ENCODE measurements around the gene ARNT2.

Gene ARNT2

GRCh38 chr15:80560601-80561400 is 156.6 kb downstream of the ARNT2 start:
- H3K4me2 ChIP-seq (ENCODE audit: low read depth, low read length): no peak overlapping the region
- no peaks in the 10 kb centered on the region for H4K20me1 ChIP-seq (ENCODE audit: insufficient read depth, low read length)
- H3K27ac ChIP-seq (ENCODE audit: low read length): no peak overlapping the region
- no peaks in the 10 kb centered on the region for H3K36me3 ChIP-seq (replicated peaks; ENCODE audit: insufficient read depth, low read length)
- no peak overlapping the region for H2AFZ ChIP-seq (ENCODE audit: low read length)
- no peak overlapping the region for H3K4me3 ChIP-seq (ENCODE audit: low read length)
- no peaks in the 10 kb centered on the region for H3K9me3 ChIP-seq (replicated peaks; ENCODE audit: insufficient read depth, low read length)
- no peak overlapping the region for H3K9ac ChIP-seq (ENCODE audit: low read length)
- H3K27me3 ChIP-seq (replicated peaks; ENCODE audit: insufficient read depth, low read length): no peaks in the 10 kb centered on the region
- H3K9me2 ChIP-seq (replicated peaks; ENCODE audit: insufficient read depth, low read length): no peaks in the 10 kb centered on the region
- H3F3A ChIP-seq (ENCODE audit: insufficient read depth, low read length): no peaks in the 10 kb centered on the region
- TF ChIP-seq EZH2 (optimal IDR thresholded peaks at IDR 0.05; ENCODE audit: low read depth, low read length) (no peak), EZH2phosphoT487 (IDR thresholded peaks at IDR 0.05; ENCODE audit: low read length) (no peak), CTCF (IDR thresholded peaks at IDR 0.05; ENCODE audit: low read length) (no peak)
- DNase-seq: no peak
- no peaks in the 10 kb centered on the region for H3K4me1 ChIP-seq (ENCODE audit: low read length)
- no peaks in the 10 kb centered on the region for H3K79me2 ChIP-seq (ENCODE audit: low read length)

- H3K9me3 ChIP-seq (replicated peaks; ENCODE audit: insufficient read depth, low read length): no peaks in the 10 kb centered on the region
- no peaks in the 10 kb centered on the region for H3K9me2 ChIP-seq (replicated peaks; ENCODE audit: insufficient read depth, low read length)
- H3K27ac ChIP-seq (ENCODE audit: low read length): no peak overlapping the region
- H3K4me3 ChIP-seq (ENCODE audit: low read length): no peak overlapping the region
- no peaks in the 10 kb centered on the region for H4K20me1 ChIP-seq (ENCODE audit: insufficient read depth, low read length)
- no peak overlapping the region for H2AFZ ChIP-seq (ENCODE audit: low read length)
- TF ChIP-seq EZH2 (optimal IDR thresholded peaks at IDR 0.05; ENCODE audit: low read depth, low read length) (no peak), CTCF (IDR thresholded peaks at IDR 0.05; ENCODE audit: low read length) (no peak), EZH2phosphoT487 (IDR thresholded peaks at IDR 0.05; ENCODE audit: low read length) (no peak)
- no peaks in the 10 kb centered on the region for H3K27me3 ChIP-seq (replicated peaks; ENCODE audit: insufficient read depth, low read length)
- no peak overlapping the region for H3K4me2 ChIP-seq (ENCODE audit: low read depth, low read length)
- no peaks in the 10 kb centered on the region for H3K79me2 ChIP-seq (ENCODE audit: low read length)
- no peak overlapping the region for H3K9ac ChIP-seq (ENCODE audit: low read length)
- H3F3A ChIP-seq (ENCODE audit: insufficient read depth, low read length): no peaks in the 10 kb centered on the region
- no peaks in the 10 kb centered on the region for H3K36me3 ChIP-seq (replicated peaks; ENCODE audit: insufficient read depth, low read length)
- no peaks in the 10 kb centered on the region for H3K4me1 ChIP-seq (ENCODE audit: low read length)
- no peak for DNase-seq
Measured at GRCh38 chr15:80561500-80561899, 157.3 kb downstream of the ARNT2 start.

GRCh38 chr15:80562033-80562432 is 157.9 kb downstream of the ARNT2 start:
- no peak overlapping the region for H3K27ac ChIP-seq (ENCODE audit: low read length)
- H3K4me1 ChIP-seq (ENCODE audit: low read length): no peaks in the 10 kb centered on the region
- no peak overlapping the region for H3K9ac ChIP-seq (ENCODE audit: low read length)
- H3K36me3 ChIP-seq (replicated peaks; ENCODE audit: insufficient read depth, low read length): no peaks in the 10 kb centered on the region
- H3K27me3 ChIP-seq (replicated peaks; ENCODE audit: insufficient read depth, low read length): no peaks in the 10 kb centered on the region
- no peaks in the 10 kb centered on the region for H3K9me2 ChIP-seq (replicated peaks; ENCODE audit: insufficient read depth, low read length)
- H3F3A ChIP-seq (ENCODE audit: insufficient read depth, low read length): no peaks in the 10 kb centered on the region
- TF ChIP-seq CTCF (IDR thresholded peaks at IDR 0.05; ENCODE audit: low read length): no peak
- no peak for TF ChIP-seq EZH2 (optimal IDR thresholded peaks at IDR 0.05; ENCODE audit: low read depth, low read length)
- TF ChIP-seq EZH2phosphoT487 (IDR thresholded peaks at IDR 0.05; ENCODE audit: low read length): no peak
- no peaks in the 10 kb centered on the region for H3K79me2 ChIP-seq (ENCODE audit: low read length)
- no peak overlapping the region for H3K4me2 ChIP-seq (ENCODE audit: low read depth, low read length)
- DNase-seq: no peak
- no peak overlapping the region for H2AFZ ChIP-seq (ENCODE audit: low read length)
- no peaks in the 10 kb centered on the region for H4K20me1 ChIP-seq (ENCODE audit: insufficient read depth, low read length)
- H3K9me3 ChIP-seq (replicated peaks; ENCODE audit: insufficient read depth, low read length): no peaks in the 10 kb centered on the region
- no peak overlapping the region for H3K4me3 ChIP-seq (ENCODE audit: low read length)
